GM19025 (cell line): ENCODE measurements around the gene DAO.
"Not testable (repeated sequence)": the region's sequence is repeated elsewhere in the genome, so short reads cannot be mapped to it uniquely, and the experiment has no call there.

ENCODE experiments used
- ATAC-seq: cut with Tn5 transposase; IDR thresholded peaks from one replicate; pipeline ENCODE4 v1.9.1; 2021; ENCODE audit warnings: mild to moderate bottlenecking, low read depth, moderate library complexity; ENCODE audit not compliant: unreplicated experiment

DAO gene

DNA sequence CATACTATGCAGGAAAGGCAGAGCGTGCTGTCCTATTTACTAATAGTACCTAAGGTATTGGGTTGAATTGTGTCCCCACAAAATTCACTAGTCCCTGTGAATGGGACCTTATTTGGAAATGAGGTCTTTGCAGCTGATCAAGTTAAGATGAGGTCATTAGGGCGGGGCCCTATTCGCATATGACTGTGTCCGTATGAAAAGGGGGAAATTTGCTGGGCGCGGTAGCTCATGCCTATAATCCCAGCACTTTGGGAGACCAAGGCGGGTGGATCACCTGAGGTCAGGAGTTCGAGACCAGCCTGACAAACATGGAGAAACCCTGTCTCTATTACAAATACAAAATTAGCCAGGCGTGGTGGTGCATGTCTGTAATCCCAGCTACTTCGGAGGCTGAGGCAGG is 13.8 kb upstream of the DAO start:
- ATAC-seq: not testable (repeated sequence)

DNA sequence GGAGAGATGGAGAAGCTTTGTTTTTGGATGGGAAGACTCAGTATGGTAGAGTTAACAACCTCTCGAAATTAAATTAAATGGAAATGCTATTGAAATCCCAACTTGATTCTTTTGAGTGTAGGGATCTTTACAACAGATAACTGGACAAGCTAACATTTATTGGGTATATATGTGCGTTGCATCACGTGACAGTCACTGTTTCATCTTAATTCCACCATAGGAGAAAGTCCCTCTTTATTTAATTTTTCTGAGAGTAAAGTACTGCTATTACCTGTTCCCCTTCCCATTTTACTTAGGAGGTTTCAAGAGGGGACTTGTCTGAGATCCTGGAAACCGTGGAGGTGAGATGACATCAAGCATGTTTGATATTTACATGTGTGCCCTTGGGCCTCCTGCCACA is 11.1 kb upstream of the DAO start:
- no peak for ATAC-seq

DNA sequence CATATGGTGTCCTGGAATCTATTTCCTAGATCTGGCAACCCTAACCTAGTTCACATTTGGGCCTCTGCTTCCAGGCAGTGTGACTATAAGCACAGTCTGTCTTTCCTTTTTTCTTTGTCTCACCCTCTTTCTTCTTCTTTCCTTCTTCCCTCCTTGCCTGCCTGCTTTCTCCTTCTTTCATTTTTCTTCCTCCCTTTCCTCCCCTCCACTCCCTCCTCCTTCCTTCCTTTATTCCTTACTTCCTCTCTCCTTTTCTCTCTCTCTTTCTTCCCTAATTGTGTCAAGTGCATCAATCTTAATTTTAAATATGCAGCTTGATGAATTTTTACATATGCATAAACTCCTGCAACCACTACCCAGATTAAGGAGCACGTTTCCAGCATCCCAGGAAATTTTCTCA is 4.6 kb upstream of the DAO start:
- ATAC-seq: no peak

DNA sequence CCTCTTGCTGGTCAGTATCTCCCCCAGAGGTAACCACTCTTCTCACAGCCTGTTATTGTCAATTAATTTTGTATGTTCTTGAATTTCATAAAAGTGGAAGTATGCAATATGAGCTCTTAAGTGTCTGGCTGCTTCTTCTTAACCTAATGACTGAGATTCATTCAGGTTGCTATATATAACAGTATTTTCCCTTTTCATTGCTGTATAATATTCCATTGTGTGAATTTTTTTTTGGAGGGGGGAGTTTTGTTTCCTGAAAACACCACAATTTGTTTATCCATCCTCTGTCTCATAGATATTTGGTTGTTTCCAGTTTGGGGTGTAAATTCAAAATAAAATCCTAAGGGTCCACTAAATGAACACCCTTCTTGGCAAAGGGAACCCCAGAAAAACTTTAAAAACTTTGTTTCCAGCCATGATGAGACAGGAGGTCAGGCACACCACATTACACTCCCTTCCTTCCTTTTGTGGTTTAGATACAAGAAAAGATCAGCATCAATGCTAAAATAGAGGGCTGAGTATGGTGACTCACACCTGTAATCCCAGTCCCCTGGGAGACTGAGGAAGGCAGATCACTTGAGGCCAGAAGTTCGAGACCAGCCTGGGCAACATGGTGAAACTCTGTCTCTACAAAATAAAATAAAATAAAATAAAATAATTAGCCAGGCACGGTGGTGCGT is 4.1 kb upstream of the DAO start:
- no peak for ATAC-seq

DNA sequence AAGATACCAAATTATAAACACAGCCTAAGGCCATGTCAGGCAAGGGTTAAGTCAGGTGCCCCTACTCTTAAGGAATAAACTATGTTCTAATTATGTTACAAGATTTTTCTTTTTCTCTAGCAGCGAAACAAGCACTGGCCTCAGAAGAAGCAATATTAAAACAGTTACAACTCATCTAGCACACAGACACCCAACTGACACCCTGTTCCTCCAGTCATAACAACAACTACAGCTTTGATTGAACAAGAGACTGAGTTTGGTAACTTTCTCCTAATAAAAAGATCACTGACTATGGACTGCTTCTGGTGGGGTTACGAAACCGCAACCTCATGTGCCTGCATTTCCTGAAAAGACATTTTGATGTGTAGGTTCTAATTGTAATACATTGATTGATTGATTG is 3.3 kb upstream of the DAO start:
- ATAC-seq: no peak

DNA sequence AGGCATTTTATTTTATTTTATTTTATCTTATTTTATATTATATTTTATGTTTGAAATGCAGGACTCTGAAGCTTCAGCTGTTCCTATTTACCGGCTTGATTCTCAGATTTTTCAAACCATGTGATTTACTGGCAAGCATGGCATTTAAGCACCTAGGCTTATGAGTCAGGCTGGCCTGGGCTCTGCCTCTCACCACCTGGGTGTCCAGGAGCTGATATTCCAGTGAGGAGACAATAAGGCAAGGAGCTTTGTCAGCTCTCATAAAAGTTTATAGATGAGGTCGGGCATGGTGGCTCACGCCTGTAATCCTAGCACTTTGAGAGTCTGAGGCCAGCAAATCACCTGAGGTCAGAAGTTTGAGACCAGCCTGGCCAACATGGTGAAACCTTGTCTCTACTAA is 2.1 kb downstream of the DAO start:
- no peak for ATAC-seq

DNA sequence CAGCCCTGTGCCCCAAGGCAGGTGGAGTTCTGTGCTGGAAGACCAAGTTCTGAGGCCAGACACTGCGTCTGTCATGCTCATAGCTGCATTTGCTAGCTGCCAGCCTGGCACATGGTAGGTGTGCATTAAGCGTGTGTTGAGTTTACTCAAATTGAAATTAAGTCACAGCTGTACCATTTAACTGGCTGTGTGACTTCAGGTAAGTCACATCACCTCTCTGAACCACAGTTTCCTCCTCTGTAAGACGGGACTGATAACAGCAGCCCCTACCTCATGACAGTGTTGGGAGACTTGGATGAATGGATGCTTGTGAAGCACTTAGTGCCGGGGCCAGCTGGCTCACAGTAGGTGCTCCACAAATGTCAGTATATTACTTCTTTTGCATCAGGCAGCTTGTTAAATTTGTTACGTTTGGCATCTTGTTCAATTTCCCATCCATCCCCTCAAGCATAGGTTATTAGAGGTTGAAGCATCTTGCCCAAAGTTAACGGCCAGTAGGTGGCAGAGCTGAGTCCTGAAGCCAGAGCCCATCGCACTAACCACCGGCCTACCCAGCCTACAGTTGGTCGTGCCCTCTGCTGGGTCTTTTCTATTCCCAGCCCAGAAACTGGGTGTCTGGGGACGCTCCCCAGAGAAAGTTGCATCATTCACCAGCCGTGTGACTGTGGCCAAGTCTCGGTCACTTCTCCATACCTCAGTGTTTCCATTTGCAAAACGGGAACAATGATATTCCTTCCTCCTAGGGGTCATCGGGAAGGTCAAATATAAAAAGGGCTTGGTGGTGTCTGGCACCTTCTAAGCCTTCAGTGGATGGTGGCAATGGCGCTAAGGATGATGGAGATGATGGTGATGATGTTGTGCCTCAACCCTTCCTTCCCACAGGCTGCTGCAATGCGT is 4.5 kb downstream of the DAO start:
- ATAC-seq: no peak

DNA sequence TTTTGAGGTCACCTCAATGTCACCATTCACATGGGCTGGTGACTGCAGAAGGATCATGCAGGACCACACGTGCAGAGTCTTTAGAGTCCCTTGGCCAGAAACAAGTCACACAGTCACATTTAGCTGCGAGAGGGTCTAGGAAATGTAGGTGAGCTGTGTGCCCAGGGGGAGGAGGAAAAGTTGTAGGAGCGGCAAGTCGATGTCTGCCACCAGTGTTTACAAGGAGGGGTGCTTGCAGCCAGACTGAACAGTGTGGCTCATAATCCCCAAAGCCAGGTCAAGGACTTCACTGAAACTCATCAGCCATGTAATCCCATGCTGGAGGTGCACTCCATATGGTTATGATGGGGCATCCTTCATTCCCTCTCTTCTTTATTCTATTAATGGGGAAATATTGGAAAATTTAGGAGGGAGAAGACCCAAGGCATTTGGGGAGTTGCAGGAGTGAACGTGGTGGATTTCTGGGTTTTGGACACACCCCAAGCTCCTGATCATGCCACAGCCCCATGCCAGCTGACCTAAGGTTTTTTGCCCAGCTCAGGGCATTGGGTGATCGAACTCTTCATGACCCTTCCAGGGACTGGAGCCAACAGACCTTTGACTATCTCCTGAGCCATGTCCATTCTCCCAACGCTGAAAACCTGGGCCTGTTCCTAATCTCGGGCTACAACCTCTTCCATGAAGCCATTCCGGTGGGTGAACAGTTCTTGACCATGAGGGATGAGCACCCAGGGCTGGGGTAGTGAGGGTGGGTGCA is 7.2 kb downstream of the DAO start:
- no peak for ATAC-seq

DNA sequence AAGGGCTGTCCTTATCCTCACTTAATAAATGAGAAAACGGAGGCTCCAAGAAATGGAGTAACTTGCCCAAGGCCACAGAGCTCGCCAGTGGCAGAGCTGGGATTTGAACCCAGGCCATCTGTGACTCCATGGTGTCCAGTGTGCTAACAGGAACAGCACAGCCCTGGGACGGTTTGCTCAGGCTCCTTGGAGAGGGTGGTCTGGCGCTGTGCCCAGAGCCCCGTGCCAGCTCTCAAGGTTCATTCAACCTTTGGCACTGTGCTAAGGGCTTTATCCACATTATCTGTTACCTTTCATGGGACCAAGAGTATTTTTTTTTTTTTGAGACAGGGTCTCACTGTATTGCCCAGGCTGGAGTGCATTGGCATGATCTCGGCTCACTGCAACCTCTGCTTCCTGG is 8.1 kb downstream of the DAO start:
- ATAC-seq: no peak

DNA sequence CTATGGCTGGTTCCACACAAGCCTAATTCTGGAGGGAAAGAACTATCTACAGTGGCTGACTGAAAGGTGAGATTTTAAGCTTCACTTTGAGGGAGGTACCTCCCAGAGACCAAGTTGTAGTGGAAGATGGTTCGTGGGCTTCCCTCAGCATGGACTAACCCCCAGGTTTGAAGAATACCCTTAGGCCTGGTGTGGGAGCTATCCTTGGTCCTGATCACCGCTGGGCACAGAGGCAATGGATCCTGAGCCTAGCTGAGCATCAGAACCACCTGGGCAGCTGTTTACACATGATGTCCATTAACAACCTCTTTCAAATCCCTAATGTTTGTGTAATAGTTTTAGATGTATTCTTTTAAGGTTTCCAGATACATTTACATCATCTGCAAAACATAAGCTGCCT is 10.3 kb downstream of the DAO start:
- ATAC-seq: no peak

DNA sequence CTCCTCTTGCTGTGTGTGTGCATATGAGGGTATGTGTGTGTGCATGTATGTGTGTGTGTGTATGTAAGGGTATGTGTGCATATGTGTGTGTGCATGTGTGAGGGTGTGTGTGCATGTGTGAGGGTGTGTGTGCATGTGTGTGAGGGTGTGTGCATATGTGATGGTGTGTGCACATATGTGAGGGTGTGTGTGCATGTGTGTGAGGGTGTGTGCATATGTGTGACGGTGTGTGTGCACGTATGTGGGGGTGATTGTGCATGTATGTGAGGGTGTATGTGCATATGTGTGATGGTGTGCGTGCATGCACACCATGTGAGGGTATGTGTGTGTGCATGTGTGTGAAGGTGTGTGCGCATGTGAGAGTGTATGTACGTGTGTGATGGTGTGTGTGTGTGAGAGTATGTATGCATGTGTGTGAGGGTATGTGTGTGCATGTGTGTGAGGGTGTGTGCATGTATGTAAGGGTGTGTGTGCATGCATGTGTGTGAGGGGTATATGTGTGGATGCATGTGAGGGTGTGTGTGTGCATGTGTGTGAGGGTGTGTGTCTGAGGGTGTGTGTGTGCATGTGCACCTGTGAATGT is 15.4 kb downstream of the DAO start:
- no peak for ATAC-seq

DNA sequence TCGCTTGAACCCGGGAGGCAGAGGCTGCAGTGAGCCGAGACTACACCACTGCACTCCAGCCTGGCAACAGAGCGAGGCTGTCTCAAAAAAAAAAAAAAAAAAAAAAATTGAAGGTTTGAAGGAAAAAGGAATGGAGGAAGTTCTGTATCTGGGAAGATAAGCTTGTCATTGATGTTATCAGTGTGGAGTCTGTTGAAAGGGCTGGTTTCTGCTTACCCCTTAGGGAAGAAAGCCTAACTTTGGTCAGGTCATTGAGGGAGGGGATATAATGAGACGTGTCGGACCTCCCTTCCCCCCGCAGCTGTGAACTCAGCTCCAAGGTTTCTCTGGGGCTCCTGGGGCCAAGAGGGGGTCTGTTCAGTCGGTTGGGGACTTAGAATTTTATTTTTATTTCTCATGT is 16.4 kb downstream of the DAO start:
- no peak for ATAC-seq

DNA sequence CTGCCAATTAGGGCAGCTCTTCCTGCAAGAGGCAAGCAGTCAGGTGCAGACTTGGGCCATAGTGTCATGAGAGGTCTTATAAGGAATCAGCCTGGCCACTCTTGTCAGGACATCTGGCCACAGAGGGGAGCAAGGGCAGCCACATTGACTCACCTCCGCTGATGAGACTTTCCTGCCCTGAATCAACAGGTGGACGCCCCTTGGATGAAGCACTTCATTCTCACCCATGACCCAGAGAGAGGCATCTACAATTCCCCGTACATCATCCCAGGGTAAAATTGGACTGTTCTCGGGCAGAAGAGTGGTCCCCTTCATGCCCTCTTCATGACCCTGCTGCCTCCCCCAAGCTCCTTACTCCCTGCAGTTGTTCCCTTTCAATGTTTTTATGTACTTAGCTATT is 16.9 kb downstream of the DAO start:
- ATAC-seq: no peak

DNA sequence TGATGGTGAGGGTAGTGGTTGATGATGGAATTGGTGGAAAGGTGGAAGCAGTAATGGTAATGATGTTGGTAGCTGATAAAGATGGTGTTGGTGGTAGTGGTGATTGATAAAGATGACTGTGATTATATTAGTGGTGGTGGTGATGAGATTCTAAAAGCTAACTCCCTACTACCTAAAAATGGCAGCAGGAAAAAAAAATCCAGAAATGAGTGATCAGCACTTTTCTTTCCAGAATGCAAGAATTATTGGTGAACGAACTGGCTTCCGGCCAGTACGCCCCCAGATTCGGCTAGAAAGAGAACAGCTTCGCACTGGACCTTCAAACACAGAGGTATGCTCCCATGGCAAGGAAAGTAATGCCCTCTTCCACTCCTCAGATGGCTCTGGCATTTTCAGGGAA is 19.3 kb downstream of the DAO start:
- no peak for ATAC-seq

DNA sequence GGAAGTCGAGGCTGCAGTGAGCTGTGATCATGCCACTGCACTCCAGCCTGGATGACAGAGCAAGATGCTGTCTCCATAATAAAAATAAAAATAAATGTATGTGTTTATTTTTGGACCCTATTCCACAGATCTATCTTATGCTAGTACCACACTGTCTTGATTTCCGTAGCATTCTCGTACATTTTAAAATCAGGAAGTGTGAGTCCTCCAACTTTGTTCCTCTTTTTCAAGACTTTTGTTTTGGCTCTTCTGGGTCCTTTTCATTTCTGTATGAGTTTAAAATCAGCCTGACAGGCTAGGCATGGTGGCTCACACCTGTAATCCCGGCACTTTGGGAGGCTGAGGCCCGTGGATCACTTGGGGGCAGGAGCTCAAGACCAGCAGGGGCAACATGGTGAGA is 25.8 kb downstream of the DAO start:
- no peak for ATAC-seq

DNA sequence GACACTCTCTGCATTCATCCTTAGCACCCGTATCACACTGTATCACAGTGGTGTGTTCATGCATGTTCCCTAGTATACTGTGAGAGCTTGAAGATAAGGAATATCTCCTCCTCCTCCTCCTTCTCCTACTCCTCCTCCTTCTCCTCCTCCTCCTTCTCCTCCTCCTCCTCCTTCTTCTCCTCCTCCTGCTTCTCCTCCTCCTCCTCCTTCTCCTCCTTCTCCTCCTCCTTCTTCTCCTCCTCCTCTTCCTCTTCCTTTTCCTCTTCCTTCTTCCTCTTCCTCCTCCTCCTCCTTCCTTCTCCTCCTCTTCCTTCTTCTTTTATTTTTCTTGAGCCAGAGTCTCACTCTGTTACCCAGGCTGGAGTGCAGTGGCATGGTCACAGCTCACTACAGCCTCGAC is 27.1 kb downstream of the DAO start:
- no peak for ATAC-seq

DNA sequence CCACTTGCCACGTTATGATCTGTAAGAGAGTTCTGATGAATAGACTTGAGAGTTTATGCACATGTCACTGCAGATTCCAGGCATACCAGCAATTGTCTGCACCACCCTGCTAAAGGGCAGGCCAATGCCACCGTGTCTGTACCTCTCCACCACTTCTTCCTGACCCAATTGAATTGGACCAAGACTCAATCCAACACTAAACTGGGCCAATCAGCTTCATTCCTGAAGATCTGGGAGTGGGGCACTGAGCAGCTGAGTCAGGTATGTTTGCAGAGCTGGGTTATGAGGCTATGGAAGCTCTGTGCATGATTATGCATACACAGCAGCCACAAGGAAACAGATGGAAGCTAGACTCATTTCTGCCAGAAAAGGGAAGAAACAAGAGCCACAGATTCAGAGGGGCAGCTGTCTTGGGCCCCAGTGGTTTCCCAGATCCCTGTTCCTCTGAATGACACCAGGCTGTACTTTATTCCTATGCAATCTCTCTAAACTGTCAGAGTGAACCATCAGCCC is 28.0 kb downstream of the DAO start:
- no peak for ATAC-seq

DNA sequence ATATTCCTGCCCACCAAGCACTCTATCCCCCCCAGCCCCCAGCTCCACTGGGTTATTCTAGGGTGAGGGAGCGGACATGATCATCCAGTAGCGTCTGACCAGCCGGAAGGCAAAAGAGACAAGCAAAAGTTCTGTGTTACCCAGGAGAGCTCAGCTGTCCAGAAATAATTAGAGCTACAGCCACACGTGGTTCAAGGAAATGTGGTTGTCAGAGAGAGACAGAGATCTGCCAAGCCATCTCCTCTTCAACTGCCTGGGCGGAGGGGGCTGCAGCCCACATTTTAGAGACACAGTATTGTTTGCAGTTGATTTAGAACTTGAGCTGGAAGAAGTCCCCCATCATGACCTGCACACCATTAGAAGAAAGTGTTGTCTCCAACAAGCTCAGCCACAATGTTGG is 30.4 kb downstream of the DAO start:
- no peak for ATAC-seq

DNA sequence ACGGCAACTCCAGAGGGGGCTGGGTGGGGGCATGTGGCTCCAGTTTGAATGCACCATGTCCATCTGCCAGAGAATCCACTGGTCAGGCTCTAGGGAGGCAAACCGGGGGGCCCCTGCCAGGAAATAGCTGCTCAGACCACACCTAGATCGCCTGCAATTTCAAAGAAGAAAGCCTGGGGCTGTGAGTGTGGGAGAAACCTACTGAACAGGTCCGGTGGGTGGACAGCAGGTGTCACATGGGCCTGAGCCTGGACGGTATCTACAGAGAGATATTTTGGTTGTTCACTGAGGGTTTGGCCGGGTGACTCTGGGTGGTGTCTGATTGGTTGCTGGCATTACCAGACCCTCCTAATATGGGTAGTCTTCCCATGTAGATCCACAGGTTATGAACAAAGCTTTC is 32.0 kb downstream of the DAO start:
- no peak for ATAC-seq

DNA sequence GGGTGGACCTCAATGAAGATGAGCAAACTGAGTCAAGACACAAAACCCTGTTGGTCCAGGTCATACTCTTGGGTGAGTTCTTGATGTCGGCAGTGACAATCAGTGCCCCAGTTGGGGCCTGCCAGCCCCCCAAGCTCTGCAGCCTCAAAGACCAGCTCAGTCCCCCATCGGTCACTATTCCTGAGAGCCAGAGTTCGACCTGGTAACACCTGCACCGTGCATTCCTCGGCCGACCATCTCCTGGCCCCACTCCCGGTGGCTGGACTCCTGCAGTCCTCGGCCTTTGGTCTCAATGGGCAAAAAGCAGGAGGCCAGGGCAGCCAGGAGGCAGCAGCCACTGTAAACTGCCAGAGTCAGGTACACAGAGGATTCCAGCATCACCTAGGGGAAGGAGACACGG is 32.5 kb downstream of the DAO start:
- no peak for ATAC-seq

DNA sequence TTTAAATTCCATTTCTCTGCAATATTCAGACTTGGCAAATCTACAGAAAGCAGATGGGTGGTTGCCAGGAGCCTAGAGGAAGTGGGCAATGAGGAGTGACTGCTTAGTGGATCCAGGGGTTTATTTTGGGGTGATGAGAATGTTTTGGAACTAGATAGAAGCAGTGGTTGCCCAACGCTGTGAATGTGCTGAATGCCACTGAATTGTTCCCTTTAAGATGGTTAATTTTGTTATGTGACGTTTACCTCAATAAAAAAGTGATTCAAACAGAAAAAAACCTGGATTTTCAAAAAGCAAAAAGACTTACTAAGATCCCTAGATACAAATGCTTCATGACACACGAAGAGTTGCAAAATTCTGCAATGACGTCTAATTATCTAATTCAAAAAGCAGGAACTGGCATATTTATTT is 34.2 kb downstream of the DAO start:
- no peak for ATAC-seq
